ENCODE results near the gene SEMA3C.

SEMA3C gene

DNA sequence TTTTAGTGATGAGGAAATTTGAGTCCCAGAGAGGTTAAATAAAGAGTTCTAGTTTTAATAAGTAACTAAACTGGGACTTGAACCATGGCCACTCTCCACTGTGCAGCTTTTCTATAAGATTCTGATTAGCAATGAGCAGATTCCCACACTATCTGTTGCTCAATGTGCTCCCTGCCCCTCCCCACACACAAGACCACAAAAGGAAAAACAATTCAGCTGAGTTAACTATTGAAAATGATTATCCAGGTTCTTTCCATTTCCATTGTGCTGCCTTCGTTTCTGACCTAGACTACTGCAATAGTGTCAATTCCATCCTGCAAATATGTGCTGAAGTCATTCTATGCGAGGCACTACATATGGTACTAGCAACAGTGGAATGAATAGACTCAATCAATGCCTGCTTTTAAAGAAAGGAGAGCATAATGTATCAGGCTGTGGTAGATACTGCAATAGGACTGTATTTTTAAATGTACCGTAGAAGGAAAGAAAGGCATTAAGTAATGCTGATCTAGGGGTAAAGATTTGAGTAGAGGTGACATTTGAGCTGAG, 97.0 kb downstream of the SEMA3C start:
- DNase-seq = no peak

DNA sequence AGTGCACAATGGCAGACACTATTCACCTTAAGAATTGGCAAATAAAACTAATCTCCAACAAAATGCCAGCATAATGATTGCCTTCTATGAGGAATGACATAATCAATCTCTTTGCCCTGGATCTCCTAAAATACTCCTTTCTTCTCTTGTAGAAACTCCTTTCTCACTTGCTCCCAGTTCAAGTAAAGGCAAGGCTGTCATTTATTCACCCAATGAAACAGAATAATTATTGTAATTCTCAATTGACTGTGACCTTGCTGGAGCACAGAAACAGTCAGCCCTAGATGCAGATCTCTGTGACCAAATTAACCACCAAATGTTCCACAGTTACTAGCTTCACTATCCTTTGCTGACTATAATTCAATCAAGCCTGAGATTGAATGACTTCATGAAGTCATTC, 99.3 kb downstream of the SEMA3C start:
- no peak for DNase-seq

DNA sequence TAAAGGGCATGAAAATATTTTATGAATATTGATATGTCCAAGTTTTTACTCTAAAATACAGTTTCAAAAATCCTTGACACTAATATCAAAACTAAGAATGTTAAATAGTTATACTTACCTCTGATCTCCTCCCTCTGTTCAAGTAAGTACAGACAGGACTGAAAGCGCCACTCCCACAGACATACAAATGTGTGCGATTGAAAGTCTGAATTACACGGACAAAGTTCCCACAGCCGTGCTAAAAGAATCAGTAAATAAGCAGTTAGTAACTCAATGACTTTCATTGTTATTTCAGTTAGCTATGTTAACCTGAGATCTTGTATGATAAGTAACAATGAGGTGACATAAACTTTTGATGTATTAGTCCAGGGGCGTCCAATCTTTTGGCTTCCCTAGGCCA, 100.7 kb downstream of the SEMA3C start:
- no peak for DNase-seq

DNA sequence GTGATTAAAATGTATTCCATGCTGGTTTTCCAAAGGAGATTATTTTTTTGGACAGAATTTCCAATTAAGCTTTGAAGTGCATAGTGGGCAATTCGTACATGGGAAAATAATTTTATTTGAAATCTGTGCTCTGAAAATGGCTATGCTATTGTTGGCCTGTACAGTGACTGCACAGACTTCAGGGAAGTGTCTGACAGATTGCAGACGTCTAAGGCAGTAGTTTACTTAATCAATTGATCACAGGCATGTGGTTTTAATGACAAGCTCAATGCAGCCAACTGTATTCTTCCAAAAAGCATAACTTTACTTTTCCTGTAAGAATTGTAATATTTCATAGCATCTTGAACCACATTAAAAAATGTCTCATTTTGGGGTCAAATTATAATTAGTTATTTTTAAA, 102.0 kb downstream of the SEMA3C start:
- no peak for DNase-seq

DNA sequence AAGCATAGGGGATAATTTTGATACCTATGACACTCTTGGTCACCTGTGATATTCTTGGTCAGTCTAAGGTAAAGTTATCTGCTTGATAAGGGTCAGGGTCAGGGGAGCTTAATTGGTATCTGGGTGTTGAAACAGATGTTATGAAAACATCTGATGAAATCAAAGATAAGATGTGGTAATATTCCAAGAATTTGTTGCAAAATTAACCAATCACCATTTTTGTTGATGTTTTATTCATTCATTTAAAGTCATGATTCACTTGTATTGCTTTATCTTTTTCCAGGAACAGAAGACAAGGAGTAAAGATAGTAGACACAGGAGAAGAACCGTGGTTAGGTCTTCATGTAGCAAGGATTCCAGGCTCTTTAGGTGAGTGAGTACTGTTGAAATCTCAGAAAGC, 103.1 kb downstream of the SEMA3C start:
- no peak for DNase-seq

DNA sequence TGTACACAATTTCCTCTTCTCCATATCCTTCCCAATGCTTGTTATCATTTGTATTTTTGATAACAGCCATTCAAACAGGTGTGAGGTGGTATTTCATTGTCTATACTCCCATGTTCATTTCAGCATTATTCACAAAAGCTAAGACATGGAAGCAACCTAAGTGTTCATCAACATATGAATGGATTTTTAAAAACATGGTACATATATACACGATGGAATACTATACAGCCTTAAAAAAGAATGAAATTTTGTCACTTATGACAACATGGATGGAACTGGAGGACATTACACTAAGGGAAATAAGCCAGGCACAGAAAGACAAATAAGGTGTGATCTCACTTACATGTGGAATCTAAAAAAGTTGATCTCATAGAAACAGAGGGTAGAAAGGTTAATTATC, 109.3 kb downstream of the SEMA3C start:
- no peak for DNase-seq

DNA sequence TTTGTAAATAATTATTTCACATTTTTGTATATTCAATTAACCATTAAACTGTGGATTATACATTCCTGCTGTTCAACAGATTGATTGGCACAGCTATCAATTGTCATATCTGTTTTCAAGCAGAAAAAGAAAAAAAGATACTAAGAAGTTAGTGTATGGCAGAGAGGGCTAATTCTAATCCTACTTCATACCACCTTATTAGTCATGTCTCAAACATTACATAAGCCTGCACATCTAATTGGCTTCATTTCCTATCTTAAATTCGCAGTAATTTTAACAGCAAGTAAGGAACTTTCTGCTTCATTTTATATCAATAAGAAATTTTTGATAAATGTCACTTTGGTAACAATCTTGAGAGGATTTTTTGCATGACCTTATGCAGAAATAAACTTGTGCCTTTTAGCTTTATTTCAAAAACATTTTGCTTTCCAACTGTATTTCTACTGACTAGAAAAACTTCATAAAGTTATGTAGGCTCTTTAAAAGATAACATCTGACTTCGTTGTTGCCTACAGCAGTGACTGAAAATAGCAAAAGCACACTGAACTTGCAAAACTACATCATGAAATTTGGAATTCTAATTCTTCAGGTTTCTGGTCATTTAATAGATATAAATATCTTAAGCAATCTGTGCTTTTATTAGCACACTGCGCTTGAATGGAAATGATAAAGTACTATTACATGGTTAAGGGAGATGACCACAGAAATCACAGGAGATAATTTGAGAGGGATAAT, 111.5 kb downstream of the SEMA3C start:
- DNase-seq = no peak

DNA sequence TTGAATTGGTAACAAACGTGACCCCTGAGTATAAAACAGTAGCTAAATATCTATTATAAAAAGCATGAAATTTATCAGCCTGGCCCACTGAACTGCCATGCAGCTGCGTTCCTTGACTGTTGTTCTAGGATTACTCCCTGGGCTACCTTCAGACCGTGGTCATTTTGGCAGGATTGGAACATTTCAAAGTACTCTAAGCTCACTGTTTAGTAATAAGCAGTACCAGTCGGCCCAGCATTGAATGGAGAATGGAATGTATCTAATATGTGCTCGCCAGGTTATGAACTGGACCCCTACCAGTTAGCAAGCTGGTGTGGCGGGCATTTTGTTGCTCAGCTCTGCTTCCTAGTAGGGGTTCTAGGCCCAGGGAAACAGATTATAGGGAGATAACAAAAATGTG, 112.2 kb downstream of the SEMA3C start:
- no peak for DNase-seq

DNA sequence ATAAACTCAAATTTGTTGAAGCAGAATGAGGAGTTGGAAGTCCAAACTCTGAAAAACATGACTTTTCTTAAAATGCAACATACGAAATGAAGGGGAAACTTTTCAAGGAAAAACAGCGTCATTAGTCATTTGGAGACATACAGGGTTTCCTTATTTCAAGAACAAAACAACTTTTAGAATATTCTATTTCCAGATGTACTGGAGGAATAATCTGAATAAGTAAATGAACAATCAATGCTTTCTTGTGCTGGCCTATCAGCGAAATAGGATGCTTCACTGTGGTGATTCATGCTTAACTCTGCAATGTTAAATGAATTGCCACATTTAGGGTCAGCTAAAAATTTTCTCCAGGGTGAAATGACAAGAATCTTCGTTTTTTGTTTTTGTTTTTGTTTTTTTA, 114.3 kb downstream of the SEMA3C start:
- DNase-seq = no peak

DNA sequence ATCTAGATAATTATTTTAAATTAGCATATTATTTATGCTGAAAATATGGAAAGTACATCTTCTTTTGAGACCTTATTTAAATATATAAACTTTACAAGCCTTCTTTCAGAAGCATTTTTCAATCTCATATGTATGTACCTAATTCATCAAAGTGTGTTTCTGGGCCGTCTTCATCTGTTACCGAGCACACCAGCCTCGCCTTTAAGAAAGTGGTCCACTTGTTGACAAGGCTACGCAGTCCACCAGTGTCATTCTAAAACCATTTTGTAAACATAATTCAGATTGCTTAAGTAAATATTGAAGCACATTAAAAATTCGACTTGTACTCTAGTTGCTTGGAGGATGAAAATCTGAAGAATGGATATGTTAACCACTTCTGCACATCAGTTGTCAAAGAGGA, 116.3 kb downstream of the SEMA3C start:
- DNase-seq = no peak

DNA sequence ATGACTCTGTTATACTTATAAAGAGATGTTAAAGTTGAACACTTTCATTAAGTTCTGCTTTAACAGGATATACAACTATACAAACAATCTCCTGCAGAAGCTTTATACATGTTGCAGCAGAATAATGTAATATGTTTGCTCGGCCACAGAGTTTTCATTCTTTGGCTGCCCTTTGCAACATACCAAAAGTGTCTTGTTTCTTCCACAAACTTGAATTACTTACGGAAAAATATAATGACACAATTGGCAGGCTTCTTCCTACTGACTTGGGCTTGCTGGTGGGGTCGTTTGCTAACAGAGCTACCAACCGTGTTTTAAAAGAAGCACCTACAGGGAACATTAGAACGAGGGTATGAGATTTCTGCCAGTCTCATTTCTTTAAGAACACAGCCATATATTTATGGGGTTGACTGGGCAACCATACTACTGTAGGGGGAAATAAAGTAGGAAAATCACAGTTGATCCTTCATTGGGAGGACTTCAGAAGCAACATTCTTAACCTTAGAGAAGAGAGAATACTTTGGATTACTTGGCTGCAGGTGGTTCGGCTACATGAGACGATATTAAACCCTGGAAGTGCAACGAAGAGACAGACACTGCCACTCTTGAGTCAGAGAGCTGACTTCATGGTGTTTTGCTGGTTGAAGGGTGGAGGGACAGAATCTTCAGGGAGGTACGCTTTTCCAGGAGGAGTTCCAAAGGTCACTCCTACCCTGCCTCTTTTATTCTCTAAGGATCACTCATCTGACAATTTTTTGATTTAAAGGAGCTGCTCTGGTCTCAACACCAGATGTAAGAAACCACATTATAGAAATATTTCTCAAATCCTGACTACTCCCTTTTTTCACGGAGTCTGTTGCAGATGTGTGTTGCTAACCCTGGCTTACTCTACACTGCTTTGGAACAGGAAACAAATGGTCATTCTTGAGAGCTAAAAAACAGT, 123.9 kb downstream of the SEMA3C start:
- DNase-seq = no peak

DNA sequence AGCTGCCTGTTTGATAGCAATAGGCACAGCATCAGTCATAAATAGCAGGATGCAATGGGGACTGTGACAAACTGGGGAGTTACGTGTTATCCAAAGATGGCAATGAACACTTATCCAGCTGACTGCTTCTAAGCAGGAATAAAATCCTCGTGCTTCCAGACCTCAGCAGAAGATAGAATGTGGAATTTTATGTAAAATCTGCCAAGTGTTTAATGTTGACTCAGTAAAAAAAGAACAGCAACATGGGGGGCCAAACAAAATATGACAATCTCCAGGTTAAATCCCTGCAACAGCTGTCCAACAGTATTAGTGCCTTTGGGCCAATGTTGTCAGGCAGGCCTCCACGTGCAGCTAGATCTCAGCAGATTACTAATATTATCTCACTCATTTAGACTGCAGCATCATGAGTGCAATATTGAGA, 127.3 kb downstream of the SEMA3C start:
- peak; percentile 25 for DNase-seq

DNA sequence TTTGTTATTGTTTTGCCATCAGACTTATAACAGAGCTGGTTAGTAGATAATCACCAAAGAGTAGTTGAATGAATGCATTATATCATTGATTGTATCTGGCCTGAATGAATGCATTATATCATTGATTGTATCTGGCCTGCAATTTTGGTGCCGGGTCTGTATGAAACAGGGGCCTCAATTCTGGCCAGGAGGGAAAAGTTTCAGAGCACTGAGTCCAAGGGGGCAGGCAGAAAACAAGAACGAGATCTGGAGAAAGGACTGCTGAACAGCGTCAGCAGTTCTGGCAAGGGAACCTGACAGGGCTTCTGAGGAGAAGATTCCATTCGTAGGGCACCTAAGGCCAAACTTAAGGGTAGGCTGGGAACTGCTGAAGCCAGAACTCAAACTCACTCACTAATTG, 128.0 kb downstream of the SEMA3C start:
- no peak for DNase-seq

DNA sequence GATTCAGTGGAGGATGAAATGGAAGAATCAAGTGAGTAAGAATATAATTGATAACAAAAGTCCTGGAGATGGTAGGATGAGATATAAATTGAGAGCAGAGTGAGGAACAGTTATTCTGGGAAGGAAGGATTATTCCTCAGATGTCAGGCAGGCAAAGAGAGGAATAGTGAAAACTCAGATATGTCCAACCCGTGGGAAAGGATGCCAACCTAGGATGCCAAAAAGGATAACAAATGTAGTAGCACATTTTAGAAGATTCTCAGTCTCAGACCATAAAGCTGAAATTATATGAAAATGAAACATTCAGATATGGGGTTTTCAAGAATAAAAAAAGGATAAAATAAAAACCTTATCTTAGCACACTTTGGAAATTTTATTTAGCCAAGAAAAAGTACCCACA, 131.1 kb downstream of the SEMA3C start:
- DNase-seq = no peak

DNA sequence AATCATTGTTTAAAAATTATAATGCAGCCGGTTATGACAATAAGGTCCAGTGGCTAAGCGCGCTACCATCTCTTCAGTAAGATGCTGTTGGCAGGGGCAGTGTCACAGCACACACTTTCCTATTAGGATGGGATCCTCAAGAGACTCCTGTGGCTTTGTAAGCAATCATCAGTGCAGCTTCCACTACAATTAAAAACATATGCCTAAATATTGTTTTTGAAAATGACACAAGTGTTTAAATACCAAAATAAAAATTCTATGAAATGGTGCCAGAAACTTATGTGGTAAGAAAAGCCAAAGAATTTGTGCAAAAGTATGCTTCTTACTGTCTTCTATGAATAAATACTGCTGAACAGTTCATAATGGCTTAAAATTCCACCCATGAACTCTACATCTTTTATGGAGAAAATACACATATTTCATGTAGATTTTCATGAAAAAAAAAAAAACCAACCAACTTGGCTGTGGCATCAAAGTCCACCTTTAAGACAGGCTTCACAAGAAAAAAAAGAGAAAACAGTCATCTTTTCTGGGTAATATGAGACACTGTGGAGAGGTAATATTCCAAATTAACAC, 132.8 kb downstream of the SEMA3C start:
- no peak for DNase-seq

DNA sequence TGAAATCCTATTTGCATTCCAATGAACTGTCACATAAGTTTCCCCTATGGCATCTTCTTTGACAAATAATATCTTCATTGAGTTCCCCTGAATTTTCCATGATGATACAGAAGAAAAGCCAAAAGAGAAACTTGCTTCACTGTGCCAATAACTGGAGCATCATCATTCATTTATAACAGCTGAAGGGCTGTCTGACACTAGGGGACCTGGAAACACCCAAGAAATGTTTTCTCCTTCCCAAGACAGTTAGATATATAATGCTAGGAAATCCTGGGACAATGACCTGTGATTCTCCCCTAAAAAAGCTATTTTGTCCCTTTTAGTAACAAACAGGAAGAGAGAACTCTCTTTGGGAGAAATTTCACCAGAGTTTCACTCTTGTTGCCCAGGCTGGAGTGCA, 133.6 kb downstream of the SEMA3C start:
- DNase-seq = no peak

DNA sequence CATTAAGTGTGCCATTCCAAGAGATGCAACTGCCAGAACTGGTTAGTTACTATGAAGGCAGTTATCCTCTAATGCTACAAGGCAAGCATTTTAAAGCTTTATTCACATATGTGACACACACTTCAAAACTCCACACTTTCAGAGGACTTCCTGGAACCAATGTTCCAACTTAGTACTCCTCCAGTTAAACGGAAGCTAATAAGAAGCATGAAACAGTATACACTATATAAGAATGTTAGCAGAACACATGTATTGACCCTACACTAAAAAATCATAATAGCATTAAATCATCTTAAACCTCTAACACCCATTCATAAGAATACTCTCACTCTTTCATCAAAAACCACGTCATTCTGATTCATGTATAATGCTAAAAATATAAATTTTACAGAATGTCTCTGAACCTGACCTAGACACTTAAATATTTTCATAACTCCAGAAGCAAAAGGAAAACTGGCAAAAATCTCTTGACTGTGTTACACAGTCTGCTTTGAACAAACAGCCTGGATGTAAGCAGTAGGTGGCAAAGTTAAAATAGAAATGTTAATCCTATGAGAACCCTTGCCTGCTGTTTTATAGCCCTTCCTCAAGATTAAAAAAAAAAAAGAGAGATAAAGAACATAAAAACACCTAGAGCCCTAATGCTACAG, 135.0 kb downstream of the SEMA3C start:
- DNase-seq = no peak

DNA sequence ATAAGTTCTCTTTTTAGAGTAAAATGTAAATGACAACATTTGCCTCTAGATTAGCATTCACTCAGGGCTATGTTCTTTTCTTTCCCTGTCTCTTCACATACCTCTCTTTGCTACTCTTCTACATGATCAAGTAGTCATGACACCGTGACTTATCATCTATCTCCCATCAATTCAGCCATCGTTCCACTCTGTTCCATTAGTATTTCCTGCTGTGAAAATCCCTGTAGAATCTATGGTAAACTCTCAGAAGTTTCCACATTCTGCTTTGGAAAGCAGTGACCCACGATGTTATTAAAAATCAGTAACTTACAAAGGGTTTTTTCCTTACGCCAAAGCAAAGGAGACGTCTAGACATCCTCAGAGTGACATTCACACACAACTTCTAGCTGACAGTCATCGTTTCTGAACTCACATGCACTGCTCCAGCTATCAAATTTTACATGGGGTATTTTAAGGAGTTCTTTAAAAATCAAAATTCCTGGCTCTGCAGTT, 135.6 kb downstream of the SEMA3C start:
- DNase-seq = no peak

DNA sequence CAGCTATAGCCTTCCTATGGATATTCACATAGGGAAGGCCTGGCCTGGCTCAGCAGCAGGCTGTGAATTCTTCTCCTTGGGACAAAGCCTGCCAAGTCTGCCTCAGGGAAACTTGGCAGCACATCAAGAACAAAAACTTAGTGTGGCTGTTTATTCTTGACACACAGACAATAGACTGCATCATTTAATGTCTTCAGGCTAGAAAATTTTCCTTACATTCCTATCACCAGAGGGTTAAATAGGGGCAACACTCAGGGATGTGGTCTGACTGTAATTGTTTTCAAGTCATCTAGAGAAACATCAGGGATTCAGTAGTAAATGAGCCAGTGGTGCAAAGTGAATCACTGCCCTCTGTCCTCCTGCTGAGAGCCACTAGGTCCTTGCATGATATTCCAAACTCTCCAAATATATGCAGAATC, 137.3 kb downstream of the SEMA3C start:
- DNase-seq = no peak

DNA sequence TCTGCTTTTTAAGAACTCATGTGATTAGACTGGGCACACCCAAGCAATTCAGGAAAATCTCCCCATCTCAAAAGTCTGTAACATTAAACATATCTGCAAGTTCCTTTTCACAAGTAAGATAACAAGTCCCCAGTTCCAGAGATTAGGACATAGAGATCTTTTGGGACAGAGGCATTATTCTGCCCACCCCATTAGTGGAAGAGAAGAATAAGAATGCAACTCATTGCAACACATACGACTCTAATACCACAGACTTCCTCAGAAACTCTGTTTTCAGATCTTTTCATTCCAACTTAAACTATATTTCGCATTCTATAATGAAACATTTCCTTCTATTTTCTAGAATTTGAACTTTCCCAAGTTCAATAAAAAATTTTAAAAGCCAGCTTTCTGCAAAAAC, 137.7 kb downstream of the SEMA3C start:
- DNase-seq = no peak

DNA sequence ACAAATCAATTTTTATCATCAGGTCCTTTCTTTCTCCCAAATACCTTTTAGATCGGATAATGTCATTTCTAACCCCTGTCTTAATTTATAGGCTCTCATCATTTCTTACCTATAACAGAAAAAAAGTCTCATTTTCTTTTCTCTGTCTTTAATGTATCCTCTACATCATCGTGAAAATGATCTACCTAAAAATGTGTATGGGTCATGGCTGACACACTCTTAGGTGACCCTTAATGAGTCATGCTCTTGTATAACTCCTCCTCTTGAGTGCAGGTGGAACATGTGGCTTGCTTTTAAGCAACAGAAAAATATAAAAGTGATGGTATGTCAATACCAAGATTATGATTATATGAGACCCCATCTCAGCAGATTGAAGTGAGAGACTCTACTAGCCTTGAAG, 139.4 kb downstream of the SEMA3C start:
- DNase-seq = no peak

DNA sequence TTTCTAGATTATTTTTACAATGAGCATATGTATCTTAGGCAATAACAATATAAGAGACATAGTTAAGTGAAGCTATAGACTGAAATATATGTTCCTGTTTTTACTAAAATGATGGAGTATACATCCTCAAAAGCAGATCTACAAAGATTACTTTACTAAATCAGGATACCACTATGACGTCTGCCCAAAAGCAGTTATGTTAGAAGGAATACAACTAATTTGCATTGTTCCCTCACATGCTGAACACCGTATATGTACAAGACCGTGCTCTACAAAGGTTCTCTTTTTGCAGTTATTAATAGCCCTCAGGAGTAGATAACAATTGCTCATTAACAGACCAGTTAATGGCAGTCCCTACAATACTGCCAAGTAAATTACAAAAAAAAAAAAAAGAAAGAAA, 143.0 kb downstream of the SEMA3C start:
- no peak for DNase-seq

DNA sequence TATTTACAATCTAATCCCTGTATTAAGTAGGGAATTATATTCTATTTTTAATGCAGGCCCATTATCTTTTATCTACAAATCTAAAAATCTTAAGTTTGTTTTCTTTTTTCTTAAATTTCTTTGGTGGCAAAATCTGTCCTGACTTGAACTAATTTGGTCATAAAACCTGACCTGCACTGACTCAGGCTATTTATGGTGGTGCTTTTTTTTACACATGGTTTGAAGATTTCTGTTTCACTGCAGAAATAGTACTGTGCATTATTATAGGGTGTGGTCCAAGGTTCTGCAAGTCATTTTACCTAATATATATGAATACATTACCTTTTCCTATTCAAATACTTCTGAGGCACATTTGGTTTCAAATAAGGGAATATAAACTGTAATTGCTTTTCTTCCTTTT, 143.4 kb downstream of the SEMA3C start:
- no peak for DNase-seq
